Colonic mucosa (tissue), 4 donors: Measurements from ENCODE around the gene TBC1D22A. TPM values are rescaled to one million over a fixed set of nuclear protein-coding genes. Genes with fewer than 3 reads are reported as not detected.

Source experiments
- DNase-seq: peaks from one replicate; pipeline ENCODE4 v3.0.0-alpha.2; 2020
- H3K27ac ChIP-seq: fragments of 200-600 bp; one replicate; pipeline ENCODE4 v1.8.0; 2021
- H3K27me3 ChIP-seq: fragments of 200-600 bp; one replicate; pipeline ENCODE4 v1.8.0; 2021
- H3K36me3 ChIP-seq: fragments of 200-600 bp; one replicate; pipeline ENCODE4 v1.8.0; 2021
- H3K4me1 ChIP-seq: fragments of 200-600 bp; one replicate; pipeline ENCODE4 v1.8.0; 2021; ENCODE audit warnings: mild to moderate bottlenecking
- H3K4me3 ChIP-seq: fragments of 200-600 bp; one replicate; pipeline ENCODE4 v1.8.0; 2021
- H3K9ac ChIP-seq, 2 donors: one replicate each; pipeline ENCODE4 v1.7.0; 2013; ENCODE audit warnings: control low read depth in 2 of 2, low read depth in 2 of 2, low read length in 2 of 2
- H3K9me3 ChIP-seq: fragments of 200-600 bp; one replicate; pipeline ENCODE4 v1.8.0; 2021
- CTCF ChIP-seq: fragments of 200-600 bp; IDR thresholded peaks from one replicate; pipeline ENCODE4 v1.8.0; 2022; ENCODE audit warnings: antibody characterized with exemption, mild to moderate bottlenecking
- intact Hi-C: fragments of 100-400 bp; cut with DNase I; formaldehyde crosslinking; loops from one replicate; pipeline ENCODE4 v1.14.1; 2022
- total RNA-seq, 2 donors: library from RNA; stranded (reverse); fragmentation: NEBNext Ultra II Directional in 1 of 2; extraction: Animal tissue kit (Norgen Biotek cat#: 25700) in 1 of 2; gene quantifications; one replicate each; pipeline ENCODE4 v1.2.1, GENCODE V29; 2021
- donor health status: healthy.
- donor health status: DM: no; HTN: no; CAD: no.
- donor health status: DM: no; HTN: no; CAD: no.

TBC1D22A gene
- total RNA-seq, 2 donors from 2014 or later = 34.2 to 36.4 TPM

DNA sequence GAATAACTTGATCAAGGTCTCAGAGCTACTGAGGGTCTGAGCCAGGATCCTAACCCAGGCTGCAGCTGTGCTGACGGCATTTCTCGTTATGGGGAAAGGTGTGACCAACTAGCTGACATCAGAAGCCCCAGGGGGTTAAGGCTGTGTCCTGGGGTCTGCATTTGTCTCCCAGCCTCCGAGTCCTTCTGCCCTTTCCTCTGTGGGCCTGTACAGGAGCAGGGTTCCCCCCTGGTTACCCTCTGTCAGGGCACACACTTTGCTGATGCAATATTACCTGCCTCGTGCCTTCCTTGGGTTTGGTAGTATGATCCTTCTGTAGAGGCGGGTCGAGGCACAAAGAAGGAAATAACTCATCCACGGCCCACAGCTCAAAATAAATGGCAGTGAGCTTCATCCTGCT lies 183.0 kb downstream of the TBC1D22A start:
- Histone ChIP-seq H3K9ac (no peak overlapping the region), H3K9me3 (no peaks in the 10 kb centered on the region), H3K4me1 (no peaks in the 10 kb centered on the region), H3K4me3 (no peak overlapping the region), H3K27ac (no peak overlapping the region), H3K27me3 (no peaks in the 10 kb centered on the region), H3K36me3 (no peaks in the 10 kb centered on the region)
- intact Hi-C loops = no loop called here
- peak; percentile 4 for DNase-seq
- no peak for TF ChIP-seq CTCF

GRCh38 chr22:46946383-46946962 lies 184.0 kb downstream of the TBC1D22A start:
- no peaks in the 10 kb centered on the region for H3K36me3 ChIP-seq
- intact Hi-C loops = no loop called here

GRCh38 chr22:46947516-46948257 lies 185.2 kb downstream of the TBC1D22A start:
- H3K4me1 ChIP-seq = no peaks in the 10 kb centered on the region
- intact Hi-C loops = no loop called here
- peak; percentile 8 for DNase-seq
- no peaks in the 10 kb centered on the region for H3K9me3 ChIP-seq
- H3K9ac ChIP-seq = no peak overlapping the region
- no peaks in the 10 kb centered on the region for H3K36me3 ChIP-seq
- H3K4me3 ChIP-seq = no peak overlapping the region
- TF ChIP-seq CTCF = no peak
- no peaks in the 10 kb centered on the region for H3K27me3 ChIP-seq
- H3K27ac ChIP-seq = no peak overlapping the region

More at GRCh38 chr22:46946383-46946962, 184.0 kb downstream of the TBC1D22A start:
- no peaks in the 10 kb centered on the region for H3K9me3 ChIP-seq
- DNase-seq = peak; percentile 12
- TF ChIP-seq CTCF = no peak
- no peaks in the 10 kb centered on the region for H3K27me3 ChIP-seq
- no peak overlapping the region for H3K9ac ChIP-seq
- no peaks in the 10 kb centered on the region for H3K4me1 ChIP-seq
- H3K27ac ChIP-seq = no peak overlapping the region
- no peak overlapping the region for H3K4me3 ChIP-seq

- Histone ChIP-seq H3K36me3 (no peaks in the 10 kb centered on the region), H3K4me3 (no peak overlapping the region), H3K9me3 (no peaks in the 10 kb centered on the region), H3K9ac (no peak overlapping the region), H3K27ac (no peak overlapping the region), H3K4me1 (no peaks in the 10 kb centered on the region), H3K27me3 (no peaks in the 10 kb centered on the region)
- DNase-seq = peak; percentile 12
- intact Hi-C loops = no loop called here
- TF ChIP-seq CTCF = no peak
Observed at GRCh38 chr22:46948411-46949144, 186.1 kb downstream of the TBC1D22A start.

DNA sequence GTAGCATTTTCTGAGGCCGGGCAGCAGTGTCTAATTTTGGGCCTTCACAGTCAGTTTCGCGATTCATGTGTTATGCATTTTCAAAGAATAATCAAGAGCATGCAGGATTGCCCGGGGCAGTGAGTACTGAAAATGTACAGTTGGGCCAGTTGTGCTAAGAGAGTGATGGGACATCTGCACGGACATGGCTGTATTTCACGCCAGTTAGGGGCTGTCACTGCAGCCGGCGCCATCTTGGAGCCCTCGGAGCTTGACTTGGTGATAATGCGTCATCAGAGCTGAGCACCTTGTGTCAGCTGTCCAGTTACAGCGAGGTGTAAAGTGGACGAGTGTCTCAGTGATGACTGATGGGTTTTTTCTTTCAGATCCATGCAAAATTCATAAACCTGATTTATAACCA lies 188.9 kb downstream of the TBC1D22A start:
- H3K9ac ChIP-seq = no peak overlapping the region
- no peak overlapping the region for H3K4me3 ChIP-seq
- H3K36me3 ChIP-seq = no peaks in the 10 kb centered on the region
- no peaks in the 10 kb centered on the region for H3K27me3 ChIP-seq
- intact Hi-C loops = no loop called here
- TF ChIP-seq CTCF = no peak
- no peak for DNase-seq
- no peaks in the 10 kb centered on the region for H3K9me3 ChIP-seq
- no peak overlapping the region for H3K27ac ChIP-seq
- no peaks in the 10 kb centered on the region for H3K4me1 ChIP-seq
